ENCODE data around the gene BICRAL.
"Not testable (repeated sequence)": the region's sequence is repeated elsewhere in the genome, so short reads cannot be mapped to it uniquely, and the experiment has no call there.

BICRAL gene

DNA sequence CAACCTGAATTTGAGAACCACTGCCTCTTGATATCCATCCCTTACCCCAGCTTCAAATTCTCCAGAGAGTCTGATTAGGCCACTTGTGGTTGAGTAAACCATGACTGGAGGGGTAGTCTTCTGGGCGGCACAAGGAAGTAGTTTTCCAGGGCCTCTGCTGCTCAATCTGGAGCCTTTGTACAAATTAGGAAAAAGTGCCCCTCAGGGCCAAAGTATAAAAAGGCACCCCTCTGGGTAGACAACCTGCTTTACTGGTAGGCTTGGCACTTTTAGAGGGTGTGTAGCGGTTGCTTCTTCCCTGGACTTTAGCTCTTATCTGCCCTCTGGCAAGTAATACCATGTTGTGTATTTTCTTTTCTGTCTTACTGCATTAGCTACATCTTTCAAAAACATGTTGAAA, 64.7 kb downstream of the BICRAL start:
- FAIRE-seq = no peak

DNA sequence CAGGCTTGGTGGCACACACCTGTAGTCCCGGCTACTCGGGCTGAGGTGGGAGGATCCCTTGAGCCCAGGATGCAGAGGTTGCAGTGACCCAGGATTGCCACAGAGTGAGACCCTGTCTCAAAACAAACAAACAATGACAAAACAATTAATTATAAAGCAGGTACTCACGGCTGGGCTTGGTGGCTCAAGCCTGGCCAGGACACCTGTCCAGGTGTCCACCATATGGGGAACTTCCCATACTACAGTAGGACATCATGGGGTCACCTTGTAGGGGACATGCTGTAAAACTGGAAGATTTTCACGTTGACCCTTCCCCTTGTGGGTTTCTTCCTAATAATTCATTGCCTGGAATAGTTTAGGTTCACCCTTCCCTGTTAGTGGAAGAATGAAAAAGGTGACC, 66.8 kb downstream of the BICRAL start:
- FAIRE-seq = no peak

DNA sequence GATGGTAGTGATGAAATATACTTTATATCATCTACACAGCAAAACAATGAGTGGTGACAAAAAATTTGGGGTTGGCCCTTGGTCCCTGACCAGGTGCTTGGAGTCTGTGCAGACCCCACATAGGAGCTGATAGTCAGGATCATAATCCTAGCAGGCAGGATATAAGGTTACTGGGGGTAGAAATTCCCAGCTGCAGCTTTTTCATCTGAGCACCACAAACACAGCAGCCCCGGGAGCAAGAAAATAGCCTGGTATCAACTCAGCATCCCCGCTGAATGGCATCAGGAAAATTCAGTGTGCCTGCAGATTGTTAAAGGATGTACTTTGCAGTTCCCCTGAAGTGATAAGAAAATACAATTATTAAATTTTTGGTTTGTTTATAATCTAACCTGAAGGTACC, 69.7 kb downstream of the BICRAL start:
- FAIRE-seq = no peak

DNA sequence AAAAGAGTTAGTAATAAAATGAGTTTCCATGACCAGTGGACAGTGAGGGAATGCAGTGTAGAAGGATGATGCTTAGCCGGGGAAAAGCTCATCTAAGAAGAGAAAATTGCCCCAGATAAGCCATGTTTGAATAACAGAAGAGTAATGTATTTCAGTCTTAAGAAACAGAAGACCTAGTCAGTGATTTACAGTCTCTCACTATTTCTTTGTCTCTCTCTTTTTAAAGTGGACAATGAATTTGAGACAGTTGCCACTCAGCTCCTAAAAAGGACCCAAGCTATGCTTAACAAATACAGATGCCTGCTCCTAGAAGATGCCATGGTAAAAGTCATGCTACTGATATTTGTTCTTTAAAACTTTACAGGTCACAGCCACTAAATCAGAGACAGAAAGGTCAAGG, 78.2 kb downstream of the BICRAL start:
- no peak for FAIRE-seq

DNA sequence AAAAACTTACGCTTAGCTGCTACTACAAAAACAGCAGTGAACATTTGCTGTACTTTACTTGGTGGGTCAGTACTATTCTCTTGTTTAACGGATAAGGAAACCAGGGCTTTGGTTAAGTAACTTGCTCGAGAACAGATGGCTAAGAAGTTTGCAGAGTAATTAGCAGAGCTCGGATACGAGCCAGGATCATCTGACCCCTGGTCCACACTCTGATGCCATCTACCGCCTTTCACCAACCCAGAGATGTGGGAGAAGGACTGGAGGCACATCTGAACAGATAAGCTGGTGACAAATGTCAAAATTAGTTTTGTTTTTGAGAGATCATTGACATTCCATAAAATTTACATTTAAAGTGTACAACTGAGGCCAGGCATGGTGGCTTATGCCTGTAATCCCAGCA, 78.6 kb downstream of the BICRAL start:
- no peak for FAIRE-seq

DNA sequence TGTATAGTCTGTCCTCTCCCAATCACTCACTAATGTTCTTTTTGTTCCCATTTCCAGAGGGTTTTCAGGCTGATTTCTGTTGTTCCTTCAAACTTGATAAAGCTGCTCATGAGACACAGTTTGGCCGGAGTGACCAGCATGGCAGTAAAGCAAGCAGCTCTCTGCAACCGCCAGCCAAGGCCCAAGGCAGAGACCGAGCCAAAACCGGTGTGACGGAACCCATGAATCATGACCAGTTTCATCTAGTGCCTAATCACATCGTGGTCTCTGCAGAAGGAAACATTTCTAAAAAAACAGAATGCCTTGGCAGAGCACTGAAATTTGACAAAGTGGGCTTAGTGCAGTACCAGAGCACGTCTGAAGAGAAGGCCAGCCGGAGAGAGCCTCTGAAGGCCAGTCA, 82.8 kb downstream of the BICRAL start:
- FAIRE-seq = no peak

DNA sequence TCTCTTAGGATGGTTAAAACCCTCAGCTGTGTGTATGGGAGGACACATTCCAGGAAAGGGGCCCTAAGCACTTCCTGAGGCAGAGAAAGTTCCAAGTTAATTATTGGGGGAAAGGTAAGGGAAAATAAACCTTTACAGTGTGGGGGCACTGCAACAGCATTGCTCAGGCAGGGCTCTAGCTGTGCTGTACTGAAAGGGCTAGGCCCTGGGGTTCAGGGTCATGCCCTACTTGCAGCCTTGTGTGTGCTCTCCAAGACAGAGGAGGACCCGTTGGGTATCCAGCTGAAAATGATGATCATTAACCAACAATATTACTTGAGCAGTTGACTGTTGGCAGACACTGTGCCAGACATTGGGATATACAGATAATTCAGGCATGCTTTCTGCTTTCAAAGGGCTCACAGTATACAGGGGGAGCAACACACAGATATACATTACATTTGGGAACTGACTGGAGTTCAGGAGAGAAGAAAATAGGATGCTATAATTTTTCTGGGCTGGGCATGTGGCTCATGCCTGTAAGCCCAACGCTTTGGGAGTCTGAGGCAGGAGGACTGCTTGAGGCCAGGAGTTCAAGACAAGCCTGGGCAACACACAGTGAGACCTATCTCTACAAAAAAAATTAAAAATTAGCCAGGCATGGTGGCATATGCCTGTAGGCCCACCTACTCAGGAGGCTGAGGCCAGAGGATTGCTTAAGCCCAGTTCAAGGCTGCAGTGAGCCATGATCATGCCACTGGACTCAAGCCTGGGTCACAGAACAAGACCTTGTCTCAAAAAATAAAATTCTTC, 88.5 kb downstream of the BICRAL start:
- FAIRE-seq = no peak

- FAIRE-seq = no peak
These were observed 89.9 kb downstream of the BICRAL start for GRCh38 chr6:42871711-42872110.

DNA sequence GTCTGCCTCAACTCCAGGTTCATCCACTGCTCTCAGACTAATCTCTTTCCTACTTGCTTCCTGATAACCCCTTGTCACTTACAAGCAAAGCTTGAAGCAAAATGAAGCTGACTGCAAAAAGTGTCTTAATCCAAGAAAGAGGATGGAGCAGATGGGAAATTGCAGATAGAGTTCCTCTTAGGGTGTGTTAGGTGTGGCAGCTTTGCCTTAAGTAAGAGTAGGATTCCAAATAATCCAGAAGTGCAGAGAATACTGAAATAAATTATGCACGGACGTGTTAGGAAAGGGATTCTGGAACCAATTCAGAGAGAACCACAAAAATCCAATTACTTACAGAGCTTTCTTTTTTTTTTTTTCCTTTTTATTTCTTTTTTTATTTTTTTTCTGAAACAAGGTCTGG, 91.5 kb downstream of the BICRAL start:
- FAIRE-seq = no peak

GRCh38 chr6:42877695-42878094, 95.8 kb downstream of the BICRAL start:
- no peak for FAIRE-seq

DNA sequence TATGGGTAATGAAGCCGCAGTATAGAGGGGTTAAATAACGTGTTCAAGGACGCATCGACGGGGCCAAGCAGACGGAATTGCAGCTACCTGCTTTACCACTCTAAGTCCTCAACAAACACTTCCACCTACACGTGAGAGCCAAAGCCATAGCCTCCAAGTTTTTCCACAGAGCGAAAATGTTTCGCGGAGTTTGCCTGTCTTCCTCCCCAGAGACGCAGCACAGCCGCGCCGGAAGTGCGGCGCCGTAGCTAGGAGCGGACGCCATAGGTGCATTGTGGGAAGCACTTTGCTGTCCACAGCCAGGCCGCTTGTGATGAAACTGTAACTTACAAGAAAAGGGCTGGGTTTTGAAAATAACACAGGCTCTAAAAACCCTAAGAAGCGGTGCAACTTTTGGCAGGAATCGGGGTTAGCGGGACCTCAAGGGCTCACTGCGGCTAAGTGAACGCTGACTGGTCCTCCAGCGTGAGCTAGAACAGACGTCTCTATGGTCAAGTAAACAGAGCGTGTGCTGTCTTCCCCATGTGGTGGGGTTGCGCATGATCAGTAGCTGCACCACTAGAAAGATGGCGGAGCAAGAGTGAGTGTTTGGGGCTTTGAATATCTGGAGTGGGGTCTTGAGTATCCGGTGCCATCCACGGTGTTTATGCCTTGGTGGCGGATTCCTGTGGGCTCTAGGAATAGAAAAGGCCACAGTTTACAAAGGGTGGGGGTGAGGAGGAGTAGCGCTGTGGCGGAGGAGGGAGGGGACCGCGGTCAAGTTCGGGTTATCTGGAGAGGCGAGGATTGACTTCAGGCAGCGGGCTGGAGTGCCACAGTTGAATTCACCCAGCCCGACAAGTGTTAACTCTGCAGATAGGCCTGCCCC, 97.8 kb downstream of the BICRAL start, which contains the start of gene RPL7L1:
TSS of gene RPL7L1 (plus strand) at position 245 of the 868 bp plus-strand sequence. CDS start at position 540, 295 bp downstream.
- FAIRE-seq = no peak

- FAIRE-seq = not testable (repeated sequence)
These were observed 98.5 kb downstream of the BICRAL start for GRCh38 chr6:42880240-42880817.

DNA sequence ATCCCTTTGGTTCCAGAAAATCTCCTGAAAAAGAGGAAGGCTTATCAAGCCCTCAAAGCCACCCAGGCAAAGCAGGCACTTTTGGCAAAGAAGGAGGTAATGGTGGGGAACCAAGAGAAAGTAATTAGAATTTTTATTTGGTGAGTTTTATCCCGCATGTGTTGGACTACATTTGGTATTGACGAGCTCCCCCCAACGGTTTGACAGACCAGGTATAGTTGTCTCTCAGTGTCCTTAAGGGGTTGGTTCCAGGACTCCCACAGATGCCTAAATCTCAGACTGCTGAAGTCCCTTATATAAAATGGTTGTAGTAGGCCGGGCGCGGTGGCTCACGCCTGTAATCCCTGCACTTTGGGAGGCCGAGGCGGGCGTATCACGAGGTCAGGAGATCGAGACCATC, 99.0 kb downstream of the BICRAL start:
- FAIRE-seq = not testable (repeated sequence)

DNA sequence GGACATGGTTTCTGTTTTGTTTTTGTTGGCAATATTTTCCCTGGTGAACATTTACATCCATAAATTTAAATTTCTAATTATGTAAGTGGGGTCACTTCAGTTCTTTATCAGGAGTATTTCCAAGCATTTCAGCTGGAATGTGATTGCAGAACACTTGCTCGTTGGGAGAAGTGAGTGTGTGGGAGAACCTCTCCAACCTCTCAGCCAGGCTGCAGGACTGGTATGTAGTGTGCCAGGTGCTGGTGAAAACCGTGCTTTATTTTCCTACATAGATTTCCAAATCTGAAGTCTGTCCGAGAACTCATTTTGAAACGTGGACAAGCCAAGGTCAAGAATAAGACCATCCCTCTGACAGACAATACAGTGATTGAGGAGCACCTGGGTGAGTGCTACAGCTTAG, 103.8 kb downstream of the BICRAL start:
- no peak for FAIRE-seq

DNA sequence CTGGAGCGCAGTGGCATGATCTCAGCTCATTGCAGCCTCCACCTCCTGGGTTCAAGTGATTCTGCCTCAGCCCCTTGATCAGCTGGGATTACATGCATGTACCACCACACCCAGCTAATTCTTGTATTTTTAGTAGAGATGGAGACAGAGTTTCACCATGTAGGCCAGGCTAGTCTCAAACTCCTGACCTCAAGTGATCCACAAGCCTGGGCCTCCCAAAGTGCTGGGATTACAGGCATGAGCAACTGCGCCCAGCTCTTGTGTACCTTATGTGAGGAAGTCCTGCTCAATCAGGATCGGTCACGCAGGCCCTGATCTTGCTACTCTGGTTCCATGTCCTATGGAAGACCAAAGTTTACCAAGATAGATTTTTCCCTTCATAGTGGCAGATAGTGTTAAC, 106.3 kb downstream of the BICRAL start:
- FAIRE-seq = not testable (repeated sequence)

DNA sequence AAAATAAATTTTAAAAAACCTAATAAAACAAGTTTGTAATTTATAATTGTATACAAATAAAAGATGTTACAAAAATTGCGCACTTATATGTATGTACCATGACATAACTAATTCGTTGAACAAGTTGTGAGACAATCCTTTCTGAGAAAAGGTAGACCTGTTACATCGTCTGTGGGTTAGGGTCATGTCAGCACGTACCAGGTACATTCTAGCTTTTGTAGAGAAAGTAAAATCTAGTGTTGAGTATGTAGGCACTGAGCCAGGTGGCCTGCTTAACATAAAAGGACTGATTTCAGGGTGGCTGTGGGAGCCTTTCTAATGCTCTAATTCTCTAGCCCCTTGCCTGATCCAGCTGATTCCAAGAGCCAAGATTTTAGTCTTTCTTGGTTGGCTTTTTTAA, 108.0 kb downstream of the BICRAL start:
- FAIRE-seq = no peak

- FAIRE-seq = no peak
These were observed 108.7 kb downstream of the BICRAL start for GRCh38 chr6:42890311-42891198.

GRCh38 chr6:42891199-42891722, 109.4 kb downstream of the BICRAL start:
- FAIRE-seq = no peak

DNA sequence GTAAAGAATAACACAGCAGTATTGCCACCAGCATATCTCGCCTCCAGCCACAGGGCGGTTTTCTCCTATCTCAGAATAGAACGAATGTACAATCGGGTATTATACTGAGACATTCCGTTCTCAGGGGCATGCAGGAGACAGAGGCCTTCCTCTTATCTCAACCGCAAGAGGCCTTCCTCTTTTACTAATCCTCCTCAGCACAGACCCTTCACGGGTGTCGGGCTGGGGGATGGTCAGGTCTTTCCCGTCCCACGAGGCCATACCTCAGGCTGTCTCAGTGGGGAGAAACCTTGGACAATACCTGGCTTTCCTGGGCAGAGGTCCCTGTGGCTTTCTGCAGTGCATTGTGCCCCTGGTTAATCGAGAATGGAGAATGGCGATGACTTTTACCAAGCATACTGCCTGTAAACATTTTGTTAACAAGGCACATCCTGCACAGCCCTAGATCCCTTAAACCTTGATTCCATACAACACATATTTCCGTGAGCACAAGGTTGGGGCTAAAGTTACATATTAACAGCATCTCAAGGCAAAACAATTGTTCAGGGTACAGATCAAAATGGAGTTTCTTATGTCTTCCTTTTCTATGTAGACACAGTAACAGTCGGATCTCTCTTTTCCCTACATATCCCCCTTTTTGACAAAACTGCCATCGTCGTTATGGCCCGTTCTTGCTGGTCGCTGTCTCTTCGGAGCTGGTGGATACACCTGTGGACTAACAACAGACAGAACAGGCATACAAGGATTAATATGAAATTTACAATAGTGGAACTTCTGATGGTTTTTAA, 112.4 kb downstream of the BICRAL start:
- FAIRE-seq = not testable (repeated sequence)

GRCh38 chr6:42896178-42896719, 114.4 kb downstream of the BICRAL start:
- FAIRE-seq = no peak

DNA sequence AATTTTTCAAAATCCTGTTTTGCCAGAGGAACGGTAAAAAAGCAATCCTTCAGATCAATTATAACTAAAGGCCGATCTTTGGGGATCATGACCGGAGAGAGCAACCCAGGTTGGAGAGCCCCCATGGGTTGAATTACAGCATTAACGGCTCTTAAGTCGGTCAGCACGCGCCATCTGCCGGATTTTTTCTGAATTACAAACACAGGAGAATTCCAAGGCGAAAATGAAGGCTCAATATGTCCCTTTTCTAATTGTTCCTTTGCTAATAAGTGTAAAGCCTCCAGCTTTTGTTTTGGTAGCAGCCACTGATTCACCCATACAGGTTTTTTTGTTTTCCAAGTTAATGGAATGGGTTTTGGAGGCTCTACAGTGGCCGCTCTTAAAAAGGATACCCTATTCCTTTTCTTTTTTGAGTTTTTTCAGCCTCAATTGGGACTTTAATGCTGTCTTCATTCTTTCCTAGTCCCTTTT, 117.1 kb downstream of the BICRAL start:
- no peak for FAIRE-seq
